GM19328 (cell line): ENCODE results near the gene PPM1L.
A peak's percentile ranks its signal among the peaks of the same experiment; 100 is the strongest.

Source experiments
- ATAC-seq: cut with Tn5 transposase; IDR thresholded peaks from one replicate; pipeline ENCODE4 v1.9.1; 2021; ENCODE audit warnings: mild to moderate bottlenecking, moderate library complexity; ENCODE audit not compliant: unreplicated experiment

The PPM1L gene

DNA sequence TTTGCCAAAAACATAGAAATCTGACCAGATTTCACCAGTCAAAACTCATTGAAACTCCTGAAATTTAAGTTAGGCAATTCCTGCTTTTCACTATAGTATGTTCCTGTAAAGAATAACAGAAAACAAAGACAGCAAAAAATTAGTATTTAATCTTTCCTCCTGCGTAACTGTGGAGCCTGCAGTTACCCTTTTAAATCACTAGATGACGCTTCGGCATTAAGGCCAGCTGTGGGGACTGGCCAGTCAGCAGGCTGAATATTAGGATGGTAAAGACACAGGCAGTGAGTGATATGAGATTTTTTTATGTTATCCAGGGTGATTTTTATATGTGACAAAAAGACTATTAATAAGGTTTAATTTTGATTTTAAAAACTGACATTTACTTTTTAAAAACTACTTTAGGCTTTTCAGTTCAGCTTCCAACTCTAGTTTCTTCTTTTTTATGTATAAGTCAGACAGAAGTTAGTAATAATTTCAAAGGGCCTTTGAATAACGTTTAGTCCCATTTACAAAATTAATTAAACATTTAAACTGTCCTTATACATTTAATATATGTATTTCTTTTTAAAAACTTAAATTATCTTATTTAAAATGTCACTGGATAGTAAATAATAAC, 165.1 kb downstream of the PPM1L start:
- ATAC-seq = no peak

DNA sequence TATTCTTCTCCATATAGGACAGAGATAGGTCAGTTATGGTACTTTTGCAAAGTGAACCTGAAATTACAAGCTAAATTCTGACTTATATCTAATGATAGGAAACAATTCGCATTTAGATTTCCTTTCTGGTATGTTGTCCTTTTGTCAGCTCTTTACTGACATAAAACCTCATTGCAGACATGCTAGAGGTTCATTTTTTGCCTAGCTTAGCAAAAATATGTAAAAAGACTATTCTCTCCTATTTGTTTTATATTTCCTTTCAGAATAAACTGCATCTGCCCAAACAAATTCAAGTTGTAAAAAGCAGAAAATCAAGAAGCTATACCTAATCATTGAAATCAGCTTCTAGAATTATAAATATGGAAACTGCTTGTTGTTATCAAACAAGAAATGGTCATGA, 168.7 kb downstream of the PPM1L start:
- ATAC-seq = no peak

DNA sequence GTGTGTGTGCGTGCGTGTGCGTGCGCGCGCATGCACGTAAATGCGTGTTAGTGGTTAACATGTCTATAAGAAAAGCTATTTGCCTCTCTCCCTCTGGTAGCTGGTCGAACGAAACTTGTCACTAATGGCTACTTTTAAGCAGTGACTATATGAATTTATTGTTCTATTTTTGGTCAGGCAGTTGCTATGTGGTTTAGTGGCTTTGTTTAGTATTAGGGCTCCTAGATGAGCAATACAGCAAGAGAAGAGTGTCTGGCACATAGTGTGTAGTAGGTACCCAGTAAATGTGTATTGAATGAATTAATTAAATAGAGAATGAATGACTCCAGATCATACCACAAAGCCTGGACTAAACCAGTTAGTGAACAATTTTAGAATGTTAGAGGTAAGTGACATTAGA, 171.6 kb downstream of the PPM1L start:
- ATAC-seq = no peak

DNA sequence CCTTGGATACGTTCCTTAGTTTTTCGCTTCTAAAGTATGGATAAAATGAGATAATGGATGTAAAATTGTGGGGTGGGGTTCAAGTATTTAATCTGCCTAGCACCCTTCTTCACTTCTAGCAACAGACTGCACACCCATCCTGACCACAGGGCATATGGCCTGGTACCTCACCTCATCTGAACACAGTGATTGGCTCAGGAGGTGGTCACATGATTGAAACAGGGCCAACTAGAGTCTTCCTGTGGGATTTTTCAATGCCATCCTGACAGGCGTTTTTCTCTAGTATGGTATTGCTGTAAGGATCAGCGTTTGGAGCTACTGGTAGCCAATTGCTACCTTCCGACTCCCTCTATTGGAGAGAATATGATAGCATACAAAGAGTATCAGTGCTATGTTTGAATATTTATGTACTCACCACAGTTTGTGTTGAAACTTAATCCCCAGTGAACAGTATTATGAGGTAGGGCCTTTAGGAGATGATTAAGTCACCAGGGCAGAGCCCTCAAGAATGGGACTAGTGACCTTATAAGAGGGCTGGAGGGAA, 172.2 kb downstream of the PPM1L start:
- ATAC-seq = no peak

DNA sequence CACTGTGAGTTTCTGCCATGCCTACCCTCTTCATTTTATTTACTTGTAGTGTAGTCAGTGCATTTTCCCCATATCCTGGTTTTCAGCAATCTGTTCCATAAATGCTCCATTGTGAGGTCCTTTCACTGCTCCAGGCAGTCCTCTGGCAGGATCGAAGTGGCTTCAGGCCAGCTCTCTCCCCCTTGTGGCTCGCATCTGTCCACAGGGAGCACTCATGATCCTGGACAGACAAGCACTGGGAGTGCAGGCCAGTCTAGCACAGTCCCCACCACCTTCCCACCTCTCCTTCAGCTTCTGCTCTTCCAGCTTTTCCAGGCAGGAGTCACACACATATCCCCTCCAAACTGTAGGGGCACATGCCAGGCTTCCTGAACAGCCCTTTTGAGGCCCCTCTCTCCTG, 173.6 kb downstream of the PPM1L start:
- ATAC-seq = no peak

DNA sequence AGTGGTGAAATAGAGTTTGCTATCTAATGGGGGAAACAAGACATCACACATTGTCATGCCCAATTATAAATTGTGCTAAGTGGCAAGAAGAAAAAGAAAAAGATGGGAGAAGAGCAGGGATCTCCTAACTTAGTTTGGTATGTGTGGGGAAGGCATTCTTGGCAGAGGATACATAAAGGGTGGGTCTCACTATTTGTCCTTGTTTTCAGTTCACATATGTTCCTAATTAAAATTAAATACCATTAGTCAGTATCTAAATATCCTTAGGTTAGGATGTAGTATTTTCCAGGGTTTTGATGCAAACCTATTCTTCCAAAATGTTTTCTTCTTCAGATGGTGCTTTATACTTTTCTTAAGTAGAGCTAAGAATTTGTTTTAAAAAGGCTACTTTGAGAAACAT, 175.4 kb downstream of the PPM1L start:
- ATAC-seq = no peak

DNA sequence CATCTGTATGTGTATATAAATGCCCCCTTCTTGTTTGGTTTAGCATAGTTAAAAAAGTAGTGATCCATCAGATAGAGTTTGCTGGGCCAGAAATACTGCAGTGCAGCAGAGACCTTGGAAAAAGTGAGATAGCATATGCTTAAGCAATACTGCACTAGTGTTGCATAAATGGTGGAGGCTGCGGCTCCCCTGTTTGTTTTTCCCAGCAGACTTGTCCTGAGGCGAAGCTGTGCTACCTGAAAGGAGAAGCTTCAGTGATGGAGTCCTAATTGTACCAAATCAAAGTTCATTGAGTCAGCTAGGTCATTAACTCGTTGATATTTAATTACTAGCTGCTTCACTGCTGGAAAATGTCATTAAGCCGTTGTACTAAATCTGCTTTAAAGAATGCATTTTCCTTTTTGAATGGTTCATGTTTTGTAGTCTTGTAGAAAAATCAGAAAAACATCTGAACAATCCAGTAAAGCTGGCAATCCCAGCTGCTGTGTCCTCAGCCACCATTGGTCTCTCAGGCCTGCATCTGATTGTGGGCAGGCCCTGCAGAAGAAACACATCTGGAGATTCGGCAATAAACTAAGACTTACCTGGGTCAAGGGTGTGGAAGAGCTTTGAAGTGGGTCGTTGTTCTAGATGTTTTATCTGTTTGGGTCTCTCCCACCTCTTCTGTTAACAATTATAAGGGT, 179.5 kb downstream of the PPM1L start:
- no peak for ATAC-seq

DNA sequence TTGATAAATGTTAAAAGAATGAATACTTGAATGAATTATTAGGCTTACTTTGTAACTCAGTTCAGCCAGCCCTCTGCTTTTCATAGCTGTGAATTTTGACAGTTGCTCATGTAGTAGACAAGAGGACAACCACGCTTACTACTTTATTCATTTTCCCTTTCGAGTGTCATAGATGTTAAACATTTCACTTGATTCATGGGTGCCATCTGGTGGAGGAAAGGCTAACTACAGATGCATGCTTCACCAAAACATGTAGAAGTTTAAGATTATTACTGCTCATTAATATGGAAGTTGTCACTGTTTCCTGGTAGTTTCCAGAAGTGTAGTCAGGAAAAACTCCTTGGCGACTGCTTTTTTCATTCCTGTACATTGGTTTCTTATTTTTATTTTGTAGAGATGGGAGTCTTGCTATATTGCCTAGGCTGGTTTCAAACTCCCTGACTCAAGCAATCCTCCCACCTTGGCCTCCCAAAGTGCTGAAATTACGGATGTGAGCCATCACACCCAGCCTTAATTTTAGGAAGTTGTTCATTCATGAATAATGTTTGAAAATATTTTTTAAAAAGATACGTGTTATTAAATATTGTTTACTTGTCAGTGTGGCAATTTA, 186.0 kb downstream of the PPM1L start:
- ATAC-seq = peak; percentile 86

DNA sequence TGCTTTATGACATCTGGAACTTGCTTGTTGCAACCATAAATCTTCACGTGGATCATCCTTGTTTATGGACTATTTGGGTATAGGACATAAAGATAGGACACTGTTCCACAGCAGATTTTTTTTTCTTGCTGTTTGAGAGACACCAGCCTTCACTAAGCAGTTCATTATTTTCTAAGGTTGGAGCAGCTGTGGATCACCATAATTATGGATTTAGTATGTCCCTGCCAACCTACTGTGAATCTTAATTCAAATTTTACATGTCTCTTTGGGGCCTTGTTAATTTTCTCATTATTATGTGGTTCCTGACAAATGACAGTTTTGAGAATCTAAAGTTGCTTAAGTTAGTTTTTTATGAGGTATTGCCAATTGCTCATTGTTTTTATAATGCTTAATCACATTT, 188.0 kb downstream of the PPM1L start:
- no peak for ATAC-seq

DNA sequence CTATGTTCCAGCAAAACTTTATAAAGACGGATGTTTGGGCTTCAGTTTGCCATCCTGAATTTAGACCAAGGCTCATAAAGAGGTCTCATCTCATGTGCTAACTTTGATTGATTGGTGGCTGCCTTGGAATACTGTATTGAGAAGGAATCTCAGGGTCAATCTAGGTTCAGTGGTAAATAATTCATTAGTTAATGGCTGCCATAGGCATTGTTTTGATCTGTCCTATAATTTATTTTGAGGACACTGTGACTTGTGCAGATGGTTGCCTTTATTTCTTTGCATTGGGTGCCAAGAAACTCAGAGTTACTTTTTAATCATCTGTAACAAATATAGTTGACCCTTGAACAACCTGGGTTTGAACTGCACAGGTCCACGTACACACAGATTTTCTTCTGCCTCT, 189.3 kb downstream of the PPM1L start:
- ATAC-seq = no peak

DNA sequence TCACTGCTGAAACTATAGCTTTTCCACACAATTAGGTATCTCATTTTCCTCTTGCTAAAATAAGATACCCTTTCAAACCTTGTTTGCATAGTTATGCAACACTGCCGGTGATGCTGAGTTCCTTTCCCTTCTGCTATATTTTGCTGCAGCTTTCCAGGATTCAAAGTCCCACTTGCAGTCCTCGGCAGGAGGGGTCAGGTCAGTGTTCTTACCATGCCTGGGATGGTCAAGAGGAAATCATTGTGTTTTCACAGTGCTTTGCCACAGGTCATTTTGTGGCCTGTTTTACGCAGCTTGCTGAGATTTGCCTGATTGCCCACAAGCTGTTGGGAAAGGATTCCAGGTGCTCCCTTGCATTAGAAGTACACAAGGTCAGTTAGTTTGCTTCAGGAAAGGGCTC, 192.2 kb downstream of the PPM1L start:
- ATAC-seq = no peak

DNA sequence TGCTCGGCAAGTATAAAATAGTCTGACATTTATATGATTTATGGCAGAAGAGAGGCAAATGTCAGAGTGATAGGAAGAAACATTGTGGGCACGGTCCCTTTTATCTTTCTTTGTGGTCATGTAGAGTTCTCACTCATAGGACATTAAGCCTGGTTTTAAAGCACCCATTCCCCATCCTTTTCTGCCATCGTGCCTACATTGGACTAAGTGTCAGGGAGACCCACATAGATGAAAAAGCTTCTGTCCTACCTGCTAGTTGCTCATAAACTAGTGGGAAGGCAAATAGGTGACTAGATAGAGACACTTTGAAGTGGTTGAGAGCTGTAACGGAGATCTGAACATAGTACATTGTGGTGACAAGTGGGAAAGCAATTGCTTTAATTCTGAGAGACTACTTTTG, 193.4 kb downstream of the PPM1L start:
- no peak for ATAC-seq

DNA sequence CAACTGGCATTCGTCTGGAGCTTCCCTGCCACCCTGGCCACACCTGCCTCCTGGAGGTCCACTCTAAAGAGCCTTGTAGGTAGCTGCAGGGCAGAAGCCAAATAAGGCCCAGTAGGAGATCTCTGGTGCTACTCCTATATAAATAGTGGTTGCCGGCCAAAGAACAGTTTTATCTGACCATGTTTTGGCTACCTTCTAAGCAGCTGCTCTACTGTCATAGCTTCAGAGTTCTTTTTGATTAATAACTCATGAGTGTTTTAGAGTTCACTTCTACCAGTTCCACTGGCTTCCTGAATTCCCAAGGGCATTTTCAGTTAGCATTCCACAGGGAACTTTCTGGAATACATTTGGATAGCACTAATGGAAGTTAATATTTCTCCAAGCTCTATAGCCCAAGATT, 194.5 kb downstream of the PPM1L start:
- no peak for ATAC-seq

DNA sequence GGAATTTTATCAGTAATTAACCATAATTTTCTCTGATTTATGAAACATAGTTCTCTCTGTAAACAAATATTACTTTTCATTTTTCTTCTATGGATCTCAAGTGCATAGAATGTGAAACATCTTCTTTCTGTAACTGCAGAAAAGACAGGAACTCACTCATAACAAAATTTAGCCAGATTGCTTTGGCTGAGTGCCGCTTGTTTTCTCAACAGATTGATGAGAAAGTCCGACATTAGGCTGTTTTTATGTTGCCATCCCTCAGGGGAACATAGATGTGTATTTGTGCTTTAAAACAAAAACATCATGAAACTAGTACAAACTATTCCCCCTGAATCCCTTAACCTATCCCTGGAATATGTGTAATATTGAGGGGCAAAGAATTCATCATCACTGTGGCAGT, 194.9 kb downstream of the PPM1L start:
- ATAC-seq = no peak

DNA sequence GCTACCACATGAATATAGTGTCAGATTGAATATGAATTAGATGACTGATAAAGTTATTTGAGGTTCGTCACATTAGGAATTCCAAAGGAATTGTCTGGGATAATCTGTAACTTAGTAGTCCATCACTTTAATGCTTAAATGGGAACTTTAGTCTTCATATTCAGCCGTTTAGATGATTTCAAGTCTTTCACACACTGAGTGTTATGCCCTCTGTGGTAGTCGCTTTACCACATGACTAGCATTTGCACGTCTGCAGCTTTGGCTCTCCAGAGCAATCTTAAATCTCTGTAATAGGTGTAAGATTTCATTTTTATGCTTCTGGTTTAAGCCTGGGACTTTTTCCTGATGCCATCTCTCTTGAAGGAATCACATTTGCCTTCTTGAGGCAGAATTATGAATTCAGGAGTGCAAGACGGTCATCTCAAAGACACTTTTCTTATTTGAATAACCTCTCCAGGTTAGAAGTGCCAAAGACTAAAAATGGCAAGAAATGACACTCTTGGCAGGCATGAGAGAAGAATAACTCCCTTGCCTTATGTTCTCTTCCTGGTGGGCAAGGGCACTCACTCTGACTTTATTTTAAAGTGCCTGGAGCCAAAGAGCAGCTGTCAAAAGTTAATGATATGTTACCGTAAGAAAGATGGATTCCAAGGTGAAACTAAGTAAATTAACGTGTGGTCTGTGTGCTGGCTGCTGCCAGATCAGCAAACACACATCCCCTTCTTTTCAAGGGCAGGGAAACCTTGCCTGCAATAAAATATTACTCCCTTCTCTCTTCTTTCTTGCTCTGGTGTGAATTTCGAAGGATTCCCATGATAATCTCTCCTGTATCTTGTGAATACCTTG, 195.8 kb downstream of the PPM1L start:
- no peak for ATAC-seq

DNA sequence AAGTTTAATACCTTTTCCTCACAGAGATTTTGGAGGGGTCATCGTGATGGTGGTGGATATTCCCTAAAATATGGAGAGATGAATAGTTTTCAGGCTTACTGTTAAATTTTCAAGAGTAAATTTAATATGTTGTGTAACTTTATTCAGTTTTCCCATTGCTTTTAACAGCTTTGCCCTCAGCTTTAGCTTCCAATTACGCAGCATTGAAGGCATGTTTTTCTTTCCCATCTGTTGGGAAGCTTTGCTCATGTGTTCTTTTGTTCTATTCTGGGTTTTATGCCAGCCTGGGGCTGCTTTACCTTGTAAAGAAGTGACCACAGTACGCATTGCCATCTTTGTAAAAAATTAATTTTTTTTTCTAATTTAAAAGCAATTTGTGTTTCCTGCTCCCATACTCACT, 197.7 kb downstream of the PPM1L start:
- ATAC-seq = no peak

DNA sequence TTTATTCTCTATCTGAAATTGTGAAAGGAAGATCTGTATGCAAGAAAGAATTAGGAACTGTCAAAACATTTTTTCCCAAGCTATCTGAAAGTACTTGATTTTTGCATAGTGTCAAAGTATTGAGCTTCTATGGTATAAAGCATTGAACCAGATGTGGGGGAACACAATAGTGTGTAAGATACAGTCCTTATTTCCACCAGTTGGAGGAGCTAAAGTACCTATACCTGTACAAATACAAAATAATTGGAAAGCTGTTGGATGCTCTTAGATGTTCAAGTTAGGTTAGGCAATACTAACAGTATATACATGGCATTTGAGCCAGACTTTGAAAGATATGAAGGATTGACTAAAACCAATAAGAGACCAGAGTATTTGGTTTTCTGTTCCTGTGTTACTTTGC, 200.8 kb downstream of the PPM1L start:
- peak; percentile 77 for ATAC-seq

DNA sequence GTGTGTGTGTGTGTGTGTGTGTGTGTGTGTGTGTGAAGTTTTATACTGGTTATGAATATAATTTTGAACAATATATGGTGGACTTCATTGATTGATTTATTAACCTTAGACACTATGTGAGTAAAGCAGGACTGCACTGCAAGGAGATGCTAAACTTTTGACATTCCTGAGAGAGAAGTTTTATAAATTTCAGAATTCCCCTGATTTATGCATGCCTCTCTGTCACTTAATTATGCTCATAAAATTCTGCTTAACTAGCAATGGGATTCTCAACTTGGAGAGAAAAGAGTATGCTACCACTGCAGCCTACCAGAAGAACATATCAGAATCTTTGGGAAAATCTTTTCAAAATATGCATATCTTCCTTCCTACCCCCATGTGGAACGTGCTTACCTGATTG, 204.5 kb downstream of the PPM1L start:
- no peak for ATAC-seq

DNA sequence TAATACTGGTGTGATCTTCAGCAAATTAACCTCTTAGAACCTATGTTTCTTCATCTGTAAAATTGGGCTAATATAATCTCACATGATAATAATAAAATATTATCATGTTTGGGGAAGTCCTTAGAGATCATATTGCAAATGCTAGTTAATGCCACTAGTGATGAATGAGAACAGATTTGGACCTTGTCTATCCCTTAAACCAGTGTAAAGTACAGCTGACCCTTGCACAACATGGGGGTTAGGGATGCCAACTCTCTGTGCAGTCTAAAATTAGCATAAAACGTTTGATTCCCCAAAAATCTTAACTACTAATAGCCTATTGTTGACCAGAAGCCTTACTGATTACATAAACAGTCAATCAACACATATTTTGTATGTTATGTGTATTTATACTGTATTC, 207.9 kb downstream of the PPM1L start:
- no peak for ATAC-seq

DNA sequence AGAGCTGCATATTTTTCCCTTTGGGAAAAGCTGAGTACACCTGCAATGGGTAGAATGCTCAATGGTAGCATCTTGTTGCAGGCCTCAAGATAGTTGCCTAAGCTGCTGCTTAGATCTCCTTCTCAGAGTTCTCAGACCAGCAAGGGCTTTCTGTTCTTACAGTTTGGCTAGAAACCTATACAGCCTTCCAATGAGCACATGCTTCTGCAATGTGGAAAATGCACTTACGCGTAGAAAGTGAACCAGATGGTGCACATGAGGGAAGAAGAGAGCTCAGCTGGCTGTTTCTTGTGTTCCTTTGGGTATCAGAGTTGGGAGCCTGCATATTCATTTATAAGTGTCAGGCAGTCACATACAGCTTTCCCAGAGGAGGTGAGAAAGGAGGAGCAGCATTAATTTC, 212.7 kb downstream of the PPM1L start:
- no peak for ATAC-seq

DNA sequence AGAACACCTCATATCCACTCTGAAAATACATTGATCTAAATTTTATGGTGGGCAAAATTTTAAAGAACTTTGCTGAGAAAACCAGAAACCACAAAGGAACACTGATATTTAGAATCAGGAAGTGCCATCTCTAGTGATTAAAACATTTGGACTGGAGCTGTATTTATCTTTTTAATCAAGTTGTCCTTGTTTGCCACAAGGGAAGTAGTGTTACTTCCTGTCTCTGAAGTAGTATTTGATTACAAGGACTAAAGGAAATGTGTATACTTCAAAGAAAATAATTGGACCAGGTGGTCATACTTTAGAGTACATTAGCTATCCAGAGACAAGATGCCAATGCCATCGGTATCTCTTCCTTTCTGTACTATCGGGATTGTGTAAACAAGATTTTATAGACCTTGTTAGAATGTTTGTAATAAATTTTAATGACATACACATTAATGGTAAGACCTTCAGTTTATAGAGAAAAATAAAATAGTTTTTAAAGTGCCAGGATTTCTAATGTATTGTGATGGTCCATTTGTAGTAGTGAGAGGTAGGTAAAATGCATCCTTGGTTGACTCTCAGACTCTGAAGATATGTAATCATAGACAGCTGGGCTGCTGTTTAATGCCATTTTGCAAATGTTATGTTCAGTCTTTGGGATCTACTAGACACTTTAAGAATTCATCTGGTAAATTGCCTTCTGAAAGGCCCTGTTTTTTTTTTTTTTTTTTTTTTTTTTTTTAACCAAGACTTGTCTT, 217.2 kb downstream of the PPM1L start:
- ATAC-seq = no peak
